Upper lobe of right lung (tissue), 1 donor: ENCODE results near the gene RNF39. TPM values are rescaled to one million over a fixed set of nuclear protein-coding genes. Genes with fewer than 3 reads are reported as not detected.

ENCODE experiments used
- ATAC-seq: fragments of 200-7000 bp; cut with Tn5 transposase; one replicate; pipeline ENCODE4 v1.9.1; 2020; ENCODE audit warnings: mild to moderate bottlenecking, moderate library complexity
- DNase-seq: peaks from one replicate; pipeline ENCODE4 v3.0.0-alpha.2; 2020
- H3K27ac ChIP-seq: fragments of 200-600 bp; one replicate; pipeline ENCODE4 v1.8.0; 2022
- H3K27me3 ChIP-seq: fragments of 200-600 bp; one replicate; pipeline ENCODE4 v1.8.0; 2022; ENCODE audit warnings: mild to moderate bottlenecking
- H3K36me3 ChIP-seq: fragments of 200-600 bp; one replicate; pipeline ENCODE4 v1.8.0; 2022
- H3K4me1 ChIP-seq: fragments of 200-600 bp; one replicate; pipeline ENCODE4 v1.8.0; 2022
- H3K4me3 ChIP-seq: fragments of 200-600 bp; one replicate; pipeline ENCODE4 v1.8.0; 2022; ENCODE audit warnings: mild to moderate bottlenecking
- H3K9me3 ChIP-seq: fragments of 200-600 bp; one replicate; pipeline ENCODE4 v1.8.0; 2022
- intact Hi-C: fragments of 100-400 bp; cut with DNase I; formaldehyde crosslinking; loops from one replicate; pipeline ENCODE4 v1.11.0; 2022
- total RNA-seq: library from RNA; stranded (reverse); fragmentation: NEBNext Ultra II Directional; extraction: Animal tissue kit (Norgen Biotek cat#: 25700); gene quantifications from one replicate; pipeline ENCODE4 v1.2.1, GENCODE V29; 2021
- TF ChIP-seq, protein P1 (sequence below): fragments of 200-600 bp; IDR thresholded peaks from one replicate; pipeline ENCODE4 v1.8.0; 2022; ENCODE audit warnings: antibody characterized with exemption
- donor health status: DM: no; HTN: yes; CAD: no; lungs with severe emphysema.

Gene RNF39
- total RNA-seq, 1 donor from 2014 or later = 2.4 TPM

GRCh38 chr6:30103872-30104179, 28.3 kb upstream of the RNF39 start:
- Histone ChIP-seq H3K4me1 (peaks cover 31% of the 10 kb centered on the region), H3K9me3 (no peaks in the 10 kb centered on the region), H3K27ac (no peak overlapping the region), H3K36me3 (no peaks in the 10 kb centered on the region), H3K4me3 (peak overlapping the region; percentile 46), H3K27me3 (peaks cover 24% of the 10 kb centered on the region)
- DNase-seq (no peak), ATAC-seq (no peak)
- TF ChIP-seq, protein P1, sequence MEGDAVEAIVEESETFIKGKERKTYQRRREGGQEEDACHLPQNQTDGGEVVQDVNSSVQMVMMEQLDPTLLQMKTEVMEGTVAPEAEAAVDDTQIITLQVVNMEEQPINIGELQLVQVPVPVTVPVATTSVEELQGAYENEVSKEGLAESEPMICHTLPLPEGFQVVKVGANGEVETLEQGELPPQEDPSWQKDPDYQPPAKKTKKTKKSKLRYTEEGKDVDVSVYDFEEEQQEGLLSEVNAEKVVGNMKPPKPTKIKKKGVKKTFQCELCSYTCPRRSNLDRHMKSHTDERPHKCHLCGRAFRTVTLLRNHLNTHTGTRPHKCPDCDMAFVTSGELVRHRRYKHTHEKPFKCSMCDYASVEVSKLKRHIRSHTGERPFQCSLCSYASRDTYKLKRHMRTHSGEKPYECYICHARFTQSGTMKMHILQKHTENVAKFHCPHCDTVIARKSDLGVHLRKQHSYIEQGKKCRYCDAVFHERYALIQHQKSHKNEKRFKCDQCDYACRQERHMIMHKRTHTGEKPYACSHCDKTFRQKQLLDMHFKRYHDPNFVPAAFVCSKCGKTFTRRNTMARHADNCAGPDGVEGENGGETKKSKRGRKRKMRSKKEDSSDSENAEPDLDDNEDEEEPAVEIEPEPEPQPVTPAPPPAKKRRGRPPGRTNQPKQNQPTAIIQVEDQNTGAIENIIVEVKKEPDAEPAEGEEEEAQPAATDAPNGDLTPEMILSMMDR = no peak
- intact Hi-C loops = no loop called here

DNA sequence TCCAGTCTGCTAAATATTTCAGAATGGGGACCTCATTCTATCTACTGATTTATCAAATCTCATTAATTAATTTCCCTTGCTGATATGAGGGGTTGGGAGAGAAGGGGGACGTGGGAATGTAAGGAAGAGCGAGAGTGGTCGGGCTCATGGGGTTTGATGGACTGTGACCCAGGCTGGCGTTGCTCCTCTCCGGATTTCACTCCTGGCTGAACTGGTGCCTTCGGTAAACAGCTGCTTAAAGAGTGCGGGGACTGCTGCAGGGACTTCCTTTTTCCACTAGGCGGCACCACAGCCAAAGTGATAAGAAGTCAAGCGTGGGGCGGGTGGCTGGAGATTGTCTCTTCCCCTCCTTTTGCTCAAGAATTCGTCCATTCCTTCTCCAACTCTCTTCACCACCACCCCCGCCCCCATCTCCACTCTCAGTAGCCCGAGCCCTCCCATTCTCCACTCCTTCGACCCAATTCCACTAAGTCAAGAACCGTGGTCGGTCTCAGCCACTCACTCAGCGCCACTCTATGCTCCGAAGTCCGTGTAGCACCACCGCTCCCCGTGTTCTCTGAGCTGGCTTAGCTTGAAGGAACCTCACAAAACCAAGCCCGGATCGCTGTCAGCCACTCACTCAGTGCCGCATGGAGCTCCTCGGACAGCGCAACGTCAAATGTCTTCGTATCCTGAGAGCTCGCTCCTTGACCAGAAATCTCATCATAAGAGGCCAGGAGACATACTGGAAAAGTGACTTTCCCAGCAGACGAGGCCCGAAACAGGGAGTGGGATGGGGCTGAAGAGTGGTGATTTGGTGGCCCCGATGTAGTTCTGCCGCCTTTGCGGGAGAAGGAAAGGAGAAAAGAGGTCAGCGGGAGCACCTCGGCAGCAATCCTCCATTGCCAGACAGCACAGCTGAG, 27.7 kb upstream of the RNF39 start:
- Histone ChIP-seq H3K9me3 (no peaks in the 10 kb centered on the region), H3K27me3 (peaks cover 23% of the 10 kb centered on the region), H3K27ac (peak overlapping the region; percentile 52), H3K36me3 (no peaks in the 10 kb centered on the region), H3K4me1 (peaks cover 31% of the 10 kb centered on the region), H3K4me3 (peak overlapping the region; percentile 46)
- TF ChIP-seq, protein P1 = peak; percentile 88
- intact Hi-C loops = no loop called here
- DNase-seq (peak; percentile 88), ATAC-seq (peak; percentile 86)

GRCh38 chr6:30102414-30102969, 26.9 kb upstream of the RNF39 start:
- TF ChIP-seq, protein P1 = no peak
- peak overlapping the region; percentile 49 for H3K4me3 ChIP-seq
- DNase-seq (no peak), ATAC-seq (peak; percentile 30)
- no peaks in the 10 kb centered on the region for H3K36me3 ChIP-seq
- peak overlapping the region; percentile 51 for H3K27ac ChIP-seq
- no peaks in the 10 kb centered on the region for H3K9me3 ChIP-seq
- peaks cover 31% of the 10 kb centered on the region for H3K4me1 ChIP-seq
- peaks cover 23% of the 10 kb centered on the region for H3K27me3 ChIP-seq
- intact Hi-C loops = no loop called here

- Histone ChIP-seq H3K4me3 (peak overlapping the region; percentile 49), H3K4me1 (peaks cover 31% of the 10 kb centered on the region), H3K27me3 (peaks cover 23% of the 10 kb centered on the region), H3K27ac (peak overlapping the region; percentile 51), H3K36me3 (no peaks in the 10 kb centered on the region), H3K9me3 (no peaks in the 10 kb centered on the region)
- intact Hi-C loops = no loop called here
- TF ChIP-seq, protein P1 = no peak
- DNase-seq (peak; percentile 96), ATAC-seq (peak; percentile 92)
These were observed 26.2 kb upstream of the RNF39 start for GRCh38 chr6:30101444-30102413.

GRCh38 chr6:30100585-30101443, 25.2 kb upstream of the RNF39 start:
- intact Hi-C loops = no loop called here
- H3K27ac ChIP-seq = peak overlapping the region; percentile 56
- peaks cover 14% of the 10 kb centered on the region for H3K27me3 ChIP-seq

More at GRCh38 chr6:30100585-30101443, 25.2 kb upstream of the RNF39 start:
- Histone ChIP-seq H3K4me1 (peaks cover 31% of the 10 kb centered on the region), H3K9me3 (no peaks in the 10 kb centered on the region), H3K4me3 (peak overlapping the region; percentile 49), H3K36me3 (no peaks in the 10 kb centered on the region)
- ATAC-seq = peak; percentile 75
- DNase-seq = peak; percentile 84
- TF ChIP-seq, protein P1 = no peak
